KMS-11 (cell line): Measurements from ENCODE around the gene CRYZL1.

ENCODE experiments used
- H2AFZ ChIP-seq: fragments of 200-600 bp; sonication (generic); 2 replicates; pipeline ENCODE4 v1.6.1; 2016; ENCODE audit warnings: antibody characterized with exemption, mixed run types, low read depth
- H3K27ac ChIP-seq: fragments of 200-600 bp; sonication (generic); 2 replicates; pipeline ENCODE4 v1.6.1; 2016; ENCODE audit warnings: mild to moderate bottlenecking, mixed run types
- H3K27me3 ChIP-seq: fragments of 200-600 bp; sonication (generic); 2 replicates; pipeline ENCODE4 v1.6.1; 2017; ENCODE audit warnings: mild to moderate bottlenecking, low read depth, mixed run types, moderate library complexity; ENCODE audit not compliant: insufficient read depth
- H3K36me3 ChIP-seq: fragments of 200-600 bp; sonication (generic); 2 replicates; pipeline ENCODE4 v1.6.1; 2017; ENCODE audit warnings: mild to moderate bottlenecking, mixed run types; ENCODE audit not compliant: insufficient read depth
- H3K4me1 ChIP-seq: fragments of 200-600 bp; sonication (generic); 2 replicates; pipeline ENCODE4 v1.6.1; 2016; ENCODE audit warnings: mild to moderate bottlenecking, low read depth, mixed run types; ENCODE audit not compliant: poor library complexity, severe bottlenecking
- H3K4me2 ChIP-seq: fragments of 200-600 bp; sonication (generic); 2 replicates; pipeline ENCODE4 v1.7.0; 2016; ENCODE audit warnings: mild to moderate bottlenecking, mixed run types
- H3K4me3 ChIP-seq: fragments of 200-600 bp; sonication (generic); IDR thresholded peaks from 2 replicates; pipeline ENCODE4 v1.6.1; 2017; ENCODE audit warnings: low read depth, low read length, mixed read lengths; ENCODE audit not compliant: insufficient read depth
- H3K79me2 ChIP-seq: fragments of 200-600 bp; sonication (generic); 2 replicates; pipeline ENCODE4 v1.6.1; 2016; ENCODE audit warnings: low read depth, mixed run types; ENCODE audit not compliant: insufficient read depth
- H3K9ac ChIP-seq: fragments of 200-600 bp; sonication (generic); 2 replicates; pipeline ENCODE4 v1.6.1; 2016; ENCODE audit warnings: mild to moderate bottlenecking, mixed run types
- H4K20me1 ChIP-seq: fragments of 200-600 bp; sonication (generic); 2 replicates; pipeline ENCODE4 v1.6.1; 2016; ENCODE audit warnings: mild to moderate bottlenecking, mixed run types; ENCODE audit not compliant: insufficient read depth
- TF ChIP-seq, protein P1 (sequence below): fragments of 200-600 bp; sonication (generic); conservative IDR thresholded peaks from 2 replicates; pipeline ENCODE4 v1.6.1; 2017; ENCODE audit warnings: low read depth, mild to moderate bottlenecking, antibody characterized with exemption, low read length, moderate library complexity, mixed read lengths

Gene CRYZL1

DNA sequence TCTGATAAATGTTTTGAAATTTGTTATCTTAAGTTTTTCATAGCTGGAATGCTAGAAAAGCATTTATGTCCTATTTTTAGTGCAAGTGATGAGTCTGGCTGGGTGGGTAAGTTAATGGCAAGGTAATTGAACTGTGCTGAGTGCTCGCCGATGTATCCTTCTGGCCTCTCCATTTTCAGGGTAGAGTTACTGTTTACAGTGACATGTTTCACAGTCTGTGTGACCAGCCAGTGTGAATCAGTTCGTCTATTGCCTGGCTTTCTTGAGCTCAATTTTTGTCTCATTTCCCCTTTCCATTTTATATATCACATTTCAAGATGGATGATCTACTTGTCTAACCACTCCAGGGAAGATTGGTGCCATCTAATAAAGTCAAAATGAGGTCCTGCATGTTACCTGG is 44.8 kb upstream of the CRYZL1 start:
- TF ChIP-seq, protein P1, sequence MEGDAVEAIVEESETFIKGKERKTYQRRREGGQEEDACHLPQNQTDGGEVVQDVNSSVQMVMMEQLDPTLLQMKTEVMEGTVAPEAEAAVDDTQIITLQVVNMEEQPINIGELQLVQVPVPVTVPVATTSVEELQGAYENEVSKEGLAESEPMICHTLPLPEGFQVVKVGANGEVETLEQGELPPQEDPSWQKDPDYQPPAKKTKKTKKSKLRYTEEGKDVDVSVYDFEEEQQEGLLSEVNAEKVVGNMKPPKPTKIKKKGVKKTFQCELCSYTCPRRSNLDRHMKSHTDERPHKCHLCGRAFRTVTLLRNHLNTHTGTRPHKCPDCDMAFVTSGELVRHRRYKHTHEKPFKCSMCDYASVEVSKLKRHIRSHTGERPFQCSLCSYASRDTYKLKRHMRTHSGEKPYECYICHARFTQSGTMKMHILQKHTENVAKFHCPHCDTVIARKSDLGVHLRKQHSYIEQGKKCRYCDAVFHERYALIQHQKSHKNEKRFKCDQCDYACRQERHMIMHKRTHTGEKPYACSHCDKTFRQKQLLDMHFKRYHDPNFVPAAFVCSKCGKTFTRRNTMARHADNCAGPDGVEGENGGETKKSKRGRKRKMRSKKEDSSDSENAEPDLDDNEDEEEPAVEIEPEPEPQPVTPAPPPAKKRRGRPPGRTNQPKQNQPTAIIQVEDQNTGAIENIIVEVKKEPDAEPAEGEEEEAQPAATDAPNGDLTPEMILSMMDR: no peak
- H3K27ac ChIP-seq: no peak overlapping the region
- H3K9ac ChIP-seq: no peak overlapping the region

DNA sequence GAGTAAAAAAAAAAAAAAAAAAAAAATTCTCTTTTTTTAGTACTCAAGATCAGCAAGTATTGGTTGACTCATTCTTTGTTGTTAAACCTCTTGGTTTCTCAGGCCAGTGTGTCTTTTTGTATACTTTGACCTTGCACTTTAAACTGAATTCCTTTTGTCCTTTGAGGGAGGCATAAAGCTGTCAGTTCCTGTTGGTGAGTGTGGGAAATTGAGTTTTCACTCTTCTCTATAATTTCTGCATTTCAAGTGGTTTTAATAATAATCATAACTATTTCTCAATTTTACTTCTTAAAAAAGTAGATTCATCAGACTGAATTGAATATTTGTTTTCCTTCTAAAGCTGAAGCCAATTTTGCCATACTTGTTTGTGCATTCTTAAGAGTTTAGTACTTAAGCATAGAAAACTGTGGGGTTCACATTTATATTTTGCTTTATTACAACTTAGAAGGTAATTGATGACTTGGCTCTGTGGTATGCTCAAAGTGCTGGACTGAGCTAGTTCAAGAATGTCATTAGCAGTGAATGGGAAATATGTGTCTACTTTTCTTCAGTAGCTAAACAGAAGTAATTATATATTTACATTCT is 44.2 kb upstream of the CRYZL1 start:
- no peak overlapping the region for H3K4me2 ChIP-seq
- no peak overlapping the region for H3K27ac ChIP-seq
- H3K36me3 ChIP-seq: no peaks in the 10 kb centered on the region
- no peaks in the 10 kb centered on the region for H3K27me3 ChIP-seq
- no peaks in the 10 kb centered on the region for H4K20me1 ChIP-seq
- H2AFZ ChIP-seq: no peak overlapping the region
- TF ChIP-seq, protein P1: no peak
- H3K9ac ChIP-seq: no peak overlapping the region
- no peak overlapping the region for H3K4me3 ChIP-seq
- no peaks in the 10 kb centered on the region for H3K4me1 ChIP-seq
- H3K79me2 ChIP-seq: no peaks in the 10 kb centered on the region

More for the DNA sequence above, 44.8 kb upstream of the CRYZL1 start:
- H3K79me2 ChIP-seq: no peaks in the 10 kb centered on the region
- no peaks in the 10 kb centered on the region for H3K4me1 ChIP-seq
- H3K4me2 ChIP-seq: no peak overlapping the region
- H3K27me3 ChIP-seq: no peaks in the 10 kb centered on the region
- H2AFZ ChIP-seq: no peak overlapping the region
- H4K20me1 ChIP-seq: no peaks in the 10 kb centered on the region
- no peak overlapping the region for H3K4me3 ChIP-seq
- H3K36me3 ChIP-seq: no peaks in the 10 kb centered on the region

DNA sequence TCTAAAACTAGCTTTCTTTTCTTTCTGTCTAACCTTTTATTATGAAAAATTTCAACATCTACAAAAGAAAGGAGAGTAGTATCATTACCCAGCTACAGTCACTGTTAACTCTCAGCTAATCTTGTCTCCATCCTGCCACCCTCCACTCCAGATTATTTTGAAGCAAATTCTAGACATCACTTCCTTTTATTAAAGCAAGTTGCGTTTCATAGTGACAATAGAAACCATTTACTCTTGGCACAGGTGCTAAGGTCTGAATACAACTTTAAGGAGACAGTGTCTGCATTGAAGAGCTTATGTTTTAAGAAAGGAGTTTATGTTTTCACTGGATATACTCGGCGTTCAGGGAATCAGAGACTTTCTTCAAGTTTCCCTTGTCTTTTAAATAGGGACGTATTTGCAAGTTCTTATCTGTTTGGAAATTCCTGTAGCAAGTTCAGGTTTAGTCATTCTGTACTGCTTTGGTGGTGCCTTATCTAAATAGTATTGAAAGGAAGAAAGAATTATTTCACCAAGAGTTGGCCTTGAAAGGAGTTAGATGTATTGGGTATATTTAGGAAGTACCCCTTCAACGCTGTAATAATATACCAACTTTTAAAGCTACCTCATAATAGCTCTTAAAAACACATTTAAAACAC is 43.5 kb upstream of the CRYZL1 start:
- Histone ChIP-seq H3K27me3 (no peaks in the 10 kb centered on the region), H3K4me3 (no peak overlapping the region), H4K20me1 (no peaks in the 10 kb centered on the region), H2AFZ (no peak overlapping the region), H3K4me2 (no peak overlapping the region), H3K79me2 (no peaks in the 10 kb centered on the region), H3K9ac (no peak overlapping the region), H3K36me3 (no peaks in the 10 kb centered on the region), H3K27ac (no peak overlapping the region), H3K4me1 (no peaks in the 10 kb centered on the region)
- TF ChIP-seq, protein P1: no peak

DNA sequence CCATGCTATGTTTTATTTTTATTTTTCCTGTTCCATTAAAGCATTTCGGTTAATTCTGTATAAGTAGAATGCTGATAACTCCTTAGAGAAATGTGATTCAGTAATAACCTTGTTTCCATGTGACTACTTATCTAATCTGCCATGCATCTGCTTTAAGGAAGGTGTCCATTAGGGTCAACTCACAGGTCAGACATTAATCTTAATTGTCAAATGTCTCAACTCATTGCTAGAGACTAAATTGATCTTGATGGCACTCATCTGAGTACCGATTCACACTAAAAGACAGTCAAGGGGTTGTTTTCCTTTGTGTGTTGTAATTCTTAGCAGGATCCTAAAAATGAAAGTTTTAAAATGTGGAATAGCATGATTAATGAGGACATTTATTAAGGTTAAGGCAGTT is 42.5 kb upstream of the CRYZL1 start:
- Histone ChIP-seq H3K36me3 (no peaks in the 10 kb centered on the region), H3K4me1 (no peaks in the 10 kb centered on the region), H3K79me2 (no peaks in the 10 kb centered on the region), H4K20me1 (no peaks in the 10 kb centered on the region), H3K4me2 (no peak overlapping the region), H3K9ac (no peak overlapping the region), H3K27ac (no peak overlapping the region), H2AFZ (no peak overlapping the region), H3K4me3 (no peak overlapping the region), H3K27me3 (no peaks in the 10 kb centered on the region)
- TF ChIP-seq, protein P1: no peak
